GM19397 (cell line): ENCODE measurements around the gene CNGB1.
"Not testable (repeated sequence)": the region's sequence is repeated elsewhere in the genome, so short reads cannot be mapped to it uniquely, and the experiment has no call there.

Experiments used
- ATAC-seq: cut with Tn5 transposase; IDR thresholded peaks from one replicate; pipeline ENCODE4 v1.9.1; 2021; ENCODE audit warnings: mild to moderate bottlenecking, moderate library complexity; ENCODE audit not compliant: unreplicated experiment

The CNGB1 gene

GRCh38 chr16:57911743-57912142 is 59.2 kb downstream of the CNGB1 start:
- no peak for ATAC-seq

- no peak for ATAC-seq
Observed at GRCh38 chr16:57910696-57911095, 60.2 kb downstream of the CNGB1 start.

GRCh38 chr16:57908409-57908987 is 62.4 kb downstream of the CNGB1 start:
- no peak for ATAC-seq

GRCh38 chr16:57906382-57907316 is 64.3 kb downstream of the CNGB1 start:
- ATAC-seq: no peak

GRCh38 chr16:57904101-57904500 is 66.8 kb downstream of the CNGB1 start:
- no peak for ATAC-seq

GRCh38 chr16:57903656-57904055 is 67.3 kb downstream of the CNGB1 start:
- no peak for ATAC-seq

GRCh38 chr16:57901480-57902069 is 69.4 kb downstream of the CNGB1 start:
- no peak for ATAC-seq

- ATAC-seq: no peak
Observed at GRCh38 chr16:57900796-57901479, 70.0 kb downstream of the CNGB1 start.

- ATAC-seq: no peak
Observed at GRCh38 chr16:57899771-57900661, 70.9 kb downstream of the CNGB1 start.

GRCh38 chr16:57898961-57899360 is 72.0 kb downstream of the CNGB1 start:
- ATAC-seq: no peak

- no peak for ATAC-seq
Observed at GRCh38 chr16:57897996-57898395, 72.9 kb downstream of the CNGB1 start.

GRCh38 chr16:57897053-57897784 is 73.7 kb downstream of the CNGB1 start:
- ATAC-seq: no peak

- not testable (repeated sequence) for ATAC-seq
Observed at GRCh38 chr16:57895081-57895547, 75.8 kb downstream of the CNGB1 start.

- ATAC-seq: no peak
Observed at GRCh38 chr16:57894390-57895080, 76.4 kb downstream of the CNGB1 start.

- ATAC-seq: no peak
Observed at GRCh38 chr16:57893559-57894389, 77.2 kb downstream of the CNGB1 start.

- ATAC-seq: no peak
Observed at GRCh38 chr16:57893217-57893558, 77.7 kb downstream of the CNGB1 start.

- ATAC-seq: no peak
Observed at GRCh38 chr16:57892447-57893096, 78.4 kb downstream of the CNGB1 start.

GRCh38 chr16:57892041-57892440 is 78.9 kb downstream of the CNGB1 start:
- ATAC-seq: no peak
